Stimulated activated naive CD8-positive, alpha-beta T cell treated with anti-CD3 and anti-CD28 coated beads, Interleukin-15, Interleukin-2, amounts not matched to agents 100 ng/mL and 50 ng/mL, for 24 hours (primary cell): ENCODE measurements around the gene NDUFA12.
"Not testable (repeated sequence)": the region's sequence is repeated elsewhere in the genome, so short reads cannot be mapped to it uniquely, and the experiment has no call there.

Experiments used
- H3K27ac Mint-ChIP-seq: one replicate; pipeline ENCODE4 v1.8.0; 2021; ENCODE audit warnings: mild to moderate bottlenecking, mixed read lengths
- H3K27me3 Mint-ChIP-seq: one replicate; pipeline ENCODE4 v1.8.0; 2021; ENCODE audit warnings: mixed read lengths
- H3K36me3 Mint-ChIP-seq: one replicate; pipeline ENCODE4 v1.8.0; 2021; ENCODE audit warnings: low read depth, mixed read lengths
- H3K4me1 Mint-ChIP-seq: one replicate; pipeline ENCODE4 v1.8.0; 2021; ENCODE audit warnings: low read depth, mixed read lengths
- H3K4me3 Mint-ChIP-seq: one replicate; pipeline ENCODE4 v1.8.0; 2021; ENCODE audit warnings: mild to moderate bottlenecking, mixed read lengths
- H3K9me3 Mint-ChIP-seq: one replicate; pipeline ENCODE4 v1.8.0; 2021; ENCODE audit warnings: mixed read lengths

The NDUFA12 gene

DNA sequence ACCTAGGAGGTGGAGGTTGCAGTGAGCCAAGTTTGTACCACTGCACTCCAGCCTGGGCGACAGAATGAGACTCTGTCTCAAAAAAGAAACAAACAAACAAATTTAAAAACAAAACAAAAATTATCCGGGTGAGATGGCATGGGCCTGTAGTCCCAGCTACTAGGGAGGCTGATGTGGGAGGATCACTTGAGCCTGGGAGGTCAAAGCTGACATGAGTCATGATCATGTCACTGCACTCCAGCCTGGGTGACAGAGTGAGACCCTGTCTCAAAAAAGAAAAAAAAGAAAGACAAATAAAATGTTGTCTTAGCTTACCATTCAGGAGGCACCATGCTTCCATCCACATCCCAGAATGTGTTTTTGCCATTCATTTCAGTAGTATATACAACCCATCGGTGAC, 9.6 kb downstream of the NDUFA12 start:
- peaks cover 39% of the 10 kb centered on the region for H3K4me1 Mint-ChIP-seq
- not testable (repeated sequence) for H3K9me3 Mint-ChIP-seq, H3K27me3 Mint-ChIP-seq, H3K27ac Mint-ChIP-seq, H3K4me3 Mint-ChIP-seq
- peaks cover 48% of the 10 kb centered on the region for H3K36me3 Mint-ChIP-seq

- Mint-ChIP-seq H3K4me1 (peaks cover 54% of the 10 kb centered on the region), H3K27me3 (no peaks in the 10 kb centered on the region), H3K4me3 (no peak overlapping the region), H3K27ac (no peak overlapping the region), H3K36me3 (peaks cover 49% of the 10 kb centered on the region), H3K9me3 (peaks cover 4% of the 10 kb centered on the region)
Observed at GRCh38 chr12:94990222-94990621, 13.3 kb downstream of the NDUFA12 start.

GRCh38 chr12:94988471-94988870, 15.0 kb downstream of the NDUFA12 start:
- Mint-ChIP-seq H3K27ac (peak overlapping the region; percentile 60), H3K27me3 (no peaks in the 10 kb centered on the region), H3K4me3 (no peak overlapping the region), H3K9me3 (peaks cover 4% of the 10 kb centered on the region), H3K36me3 (peaks cover 50% of the 10 kb centered on the region), H3K4me1 (peaks cover 47% of the 10 kb centered on the region)

GRCh38 chr12:94987801-94988200, 15.7 kb downstream of the NDUFA12 start:
- H3K27ac Mint-ChIP-seq, result peak overlapping the region; percentile 74

DNA sequence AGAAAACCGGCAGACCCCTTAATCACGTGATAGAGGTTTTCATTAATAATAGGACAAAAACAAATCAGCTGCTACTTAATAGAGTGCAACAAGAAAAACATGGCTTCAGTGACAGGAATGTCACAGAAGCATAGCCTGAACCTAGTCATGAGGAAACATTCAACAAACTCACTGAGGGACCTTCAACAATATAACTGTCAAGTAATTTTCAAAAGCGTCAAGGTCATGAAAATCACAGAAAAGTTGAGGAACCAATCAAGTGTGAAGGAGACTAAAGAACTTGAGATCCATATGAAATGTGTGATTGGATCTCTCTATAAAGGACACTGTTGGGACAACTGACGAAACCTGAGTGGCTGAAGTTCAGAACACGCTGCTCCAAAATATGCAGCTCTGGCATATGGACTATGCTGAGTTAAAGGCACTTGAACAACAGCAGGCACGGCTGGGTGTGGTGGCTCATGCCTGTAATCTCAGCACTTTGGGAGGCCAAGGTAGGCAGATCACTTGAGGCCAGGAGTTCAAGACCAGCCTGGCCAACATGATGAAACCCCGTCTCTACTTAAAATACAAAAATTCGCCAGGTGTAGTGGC, 16.3 kb downstream of the NDUFA12 start:
- Mint-ChIP-seq H3K27me3 (no peaks in the 10 kb centered on the region), H3K9me3 (peaks cover 4% of the 10 kb centered on the region), H3K36me3 (peaks cover 47% of the 10 kb centered on the region), H3K4me1 (peaks cover 55% of the 10 kb centered on the region), H3K4me3 (no peak overlapping the region), H3K27ac (peak overlapping the region; percentile 71)

More at GRCh38 chr12:94987801-94988200, 15.7 kb downstream of the NDUFA12 start:
- H3K36me3 Mint-ChIP-seq, result peaks cover 52% of the 10 kb centered on the region
- no peaks in the 10 kb centered on the region for H3K27me3 Mint-ChIP-seq
- peaks cover 4% of the 10 kb centered on the region for H3K9me3 Mint-ChIP-seq
- H3K4me3 Mint-ChIP-seq, result peak overlapping the region; percentile 29
- peaks cover 51% of the 10 kb centered on the region for H3K4me1 Mint-ChIP-seq

- H3K9me3 Mint-ChIP-seq, H3K27ac Mint-ChIP-seq, H3K27me3 Mint-ChIP-seq, H3K4me3 Mint-ChIP-seq: not testable (repeated sequence)
- H3K4me1 Mint-ChIP-seq, result peaks cover 62% of the 10 kb centered on the region
- peaks cover 39% of the 10 kb centered on the region for H3K36me3 Mint-ChIP-seq
Observed at GRCh38 chr12:94985099-94985498, 18.4 kb downstream of the NDUFA12 start.

DNA sequence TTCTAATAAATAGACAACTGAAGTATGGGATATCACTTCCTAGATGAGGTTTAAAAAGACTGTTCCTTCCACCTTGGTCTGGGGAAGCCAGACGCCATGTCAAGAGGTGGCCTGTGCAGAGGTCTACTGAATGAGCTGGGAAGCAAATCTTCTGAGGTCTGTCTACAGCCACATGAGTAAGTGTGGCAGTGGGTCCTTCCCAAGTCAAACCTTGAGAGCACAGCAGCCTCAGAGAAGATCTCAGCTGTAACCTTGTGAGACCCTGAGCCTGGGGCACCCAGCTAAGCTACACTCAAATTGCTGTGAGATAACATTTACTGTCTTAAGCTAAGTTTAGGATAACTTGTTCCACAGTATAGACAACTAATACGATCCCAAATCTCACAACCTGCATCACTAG, 20.2 kb downstream of the NDUFA12 start:
- Mint-ChIP-seq H3K9me3 (no peaks in the 10 kb centered on the region), H3K4me3 (no peak overlapping the region), H3K36me3 (peaks cover 27% of the 10 kb centered on the region), H3K27ac (no peak overlapping the region), H3K27me3 (no peaks in the 10 kb centered on the region), H3K4me1 (peaks cover 46% of the 10 kb centered on the region)

DNA sequence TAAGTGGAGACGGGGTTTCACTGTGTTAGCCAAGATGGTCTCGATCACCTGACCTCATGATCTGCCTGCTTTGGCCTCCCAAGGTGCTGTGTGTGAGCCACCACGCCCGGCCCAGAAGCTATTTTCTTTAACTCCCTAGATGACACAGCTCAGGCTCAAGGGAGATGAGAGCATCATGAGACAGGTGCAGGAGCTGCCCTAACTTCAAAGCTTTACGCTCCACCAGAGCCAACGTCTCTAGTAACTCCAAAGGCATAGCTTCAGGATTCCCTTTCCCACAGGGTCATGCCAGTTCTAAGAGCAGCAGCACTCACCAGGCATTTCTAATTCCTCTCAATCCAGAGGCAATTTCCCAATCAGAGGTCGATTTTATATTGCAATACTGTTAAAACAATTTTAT, 21.0 kb downstream of the NDUFA12 start:
- no peak overlapping the region for H3K4me3 Mint-ChIP-seq
- no peaks in the 10 kb centered on the region for H3K9me3 Mint-ChIP-seq
- no peaks in the 10 kb centered on the region for H3K27me3 Mint-ChIP-seq
- peaks cover 44% of the 10 kb centered on the region for H3K4me1 Mint-ChIP-seq
- H3K27ac Mint-ChIP-seq, result no peak overlapping the region
- peaks cover 23% of the 10 kb centered on the region for H3K36me3 Mint-ChIP-seq

- Mint-ChIP-seq H3K27ac (no peak overlapping the region), H3K36me3 (peaks cover 20% of the 10 kb centered on the region), H3K4me1 (peaks cover 30% of the 10 kb centered on the region), H3K4me3 (no peak overlapping the region), H3K27me3 (no peaks in the 10 kb centered on the region), H3K9me3 (no peaks in the 10 kb centered on the region)
Observed at GRCh38 chr12:94980577-94980976, 22.9 kb downstream of the NDUFA12 start.

DNA sequence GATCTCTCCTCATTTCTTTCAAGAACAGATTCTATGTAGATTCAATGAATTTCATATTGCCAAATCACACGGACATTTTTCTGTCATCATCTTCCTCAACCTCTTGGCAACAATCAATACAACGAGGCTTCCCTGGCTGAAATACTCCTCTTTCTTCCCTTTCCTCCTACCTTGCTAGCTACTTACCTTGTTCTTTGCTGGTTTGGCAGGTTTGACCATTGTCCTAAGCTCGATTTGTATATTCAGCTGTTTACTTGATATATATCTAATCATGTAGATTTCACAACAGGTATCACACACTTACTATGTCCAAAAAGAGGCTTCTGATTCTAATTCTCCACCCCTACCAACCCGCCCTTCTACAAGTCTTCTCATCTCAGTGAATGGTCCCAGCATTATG, 23.6 kb downstream of the NDUFA12 start:
- Mint-ChIP-seq H3K27ac (no peak overlapping the region), H3K4me3 (no peak overlapping the region), H3K4me1 (peaks cover 30% of the 10 kb centered on the region), H3K27me3 (no peaks in the 10 kb centered on the region), H3K9me3 (no peaks in the 10 kb centered on the region), H3K36me3 (peaks cover 20% of the 10 kb centered on the region)

GRCh38 chr12:94977766-94978468, 25.6 kb downstream of the NDUFA12 start:
- Mint-ChIP-seq H3K4me1 (peaks cover 22% of the 10 kb centered on the region), H3K36me3 (peaks cover 23% of the 10 kb centered on the region), H3K9me3 (no peaks in the 10 kb centered on the region), H3K27ac (no peak overlapping the region), H3K27me3 (no peaks in the 10 kb centered on the region), H3K4me3 (no peak overlapping the region)

DNA sequence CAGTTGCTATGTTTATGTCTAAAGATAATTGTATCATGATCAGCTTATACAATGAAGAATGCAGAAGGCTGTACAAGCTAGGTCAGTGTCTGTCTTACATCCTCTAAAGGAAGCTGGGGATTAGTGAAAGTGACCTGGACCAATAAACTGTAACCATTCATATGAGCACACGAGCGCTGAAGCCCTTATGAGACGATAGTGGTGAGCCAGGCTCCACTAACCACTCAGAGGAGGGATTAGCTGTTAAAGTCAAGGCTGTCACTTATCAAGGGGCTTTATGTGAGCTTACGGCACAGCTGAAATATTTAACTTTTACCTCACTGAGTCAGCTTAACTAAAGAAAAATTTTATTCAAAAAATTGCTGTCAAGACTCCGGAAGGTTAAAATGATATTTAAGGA, 30.3 kb downstream of the NDUFA12 start:
- peaks cover 6% of the 10 kb centered on the region for H3K4me1 Mint-ChIP-seq
- H3K36me3 Mint-ChIP-seq, result peaks cover 51% of the 10 kb centered on the region
- H3K4me3 Mint-ChIP-seq, result no peak overlapping the region
- no peaks in the 10 kb centered on the region for H3K27me3 Mint-ChIP-seq
- no peaks in the 10 kb centered on the region for H3K9me3 Mint-ChIP-seq
- no peak overlapping the region for H3K27ac Mint-ChIP-seq

DNA sequence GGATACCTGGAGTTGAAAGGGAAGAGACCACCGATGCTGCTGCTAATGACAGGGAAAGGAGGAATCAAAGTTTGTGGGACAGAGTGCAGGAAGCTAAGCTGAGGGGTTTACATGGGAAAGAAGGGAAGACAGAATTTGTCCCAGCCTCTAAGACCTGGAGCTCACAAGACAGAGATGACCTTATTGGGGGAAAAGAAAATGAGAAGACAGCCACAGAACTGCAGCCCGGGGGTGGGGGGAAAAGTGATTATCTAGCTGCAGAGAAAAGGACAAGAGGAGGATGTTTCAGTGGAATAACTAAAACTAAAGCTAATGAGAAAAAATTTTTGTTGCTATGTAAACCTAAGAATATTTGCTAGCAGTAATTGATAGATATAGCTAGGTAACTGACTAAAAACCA, 30.7 kb downstream of the NDUFA12 start:
- Mint-ChIP-seq H3K9me3 (no peaks in the 10 kb centered on the region), H3K4me1 (peaks cover 2% of the 10 kb centered on the region), H3K27me3 (no peaks in the 10 kb centered on the region), H3K27ac (no peak overlapping the region), H3K36me3 (peaks cover 48% of the 10 kb centered on the region), H3K4me3 (no peak overlapping the region)

GRCh38 chr12:94971923-94972322, 31.6 kb downstream of the NDUFA12 start:
- Mint-ChIP-seq H3K4me1 (no peaks in the 10 kb centered on the region), H3K36me3 (peaks cover 48% of the 10 kb centered on the region), H3K27me3 (no peaks in the 10 kb centered on the region), H3K9me3 (no peaks in the 10 kb centered on the region), H3K27ac (no peak overlapping the region), H3K4me3 (no peak overlapping the region)

DNA sequence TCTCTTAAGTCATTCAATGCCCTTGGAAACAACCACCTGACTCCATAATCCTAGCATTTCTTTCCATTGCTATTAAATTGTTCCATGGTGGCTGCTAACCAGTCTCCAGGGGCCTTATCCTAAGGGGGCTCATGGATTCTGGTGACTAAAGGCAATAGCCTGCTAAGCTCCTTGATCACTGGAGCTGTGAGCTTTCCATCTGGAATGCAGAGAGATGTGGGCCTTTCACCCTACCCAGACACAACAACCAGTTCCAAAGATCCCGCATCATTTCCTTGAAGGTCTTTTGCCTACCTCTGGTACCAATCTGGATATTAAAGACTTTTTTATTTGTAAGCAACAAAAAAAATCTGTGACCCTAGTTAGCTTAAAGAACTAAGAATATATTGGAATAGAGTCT, 32.9 kb downstream of the NDUFA12 start:
- H3K4me3 Mint-ChIP-seq, result no peak overlapping the region
- H3K9me3 Mint-ChIP-seq, result no peaks in the 10 kb centered on the region
- no peak overlapping the region for H3K27ac Mint-ChIP-seq
- peaks cover 48% of the 10 kb centered on the region for H3K36me3 Mint-ChIP-seq
- H3K4me1 Mint-ChIP-seq, result no peaks in the 10 kb centered on the region
- H3K27me3 Mint-ChIP-seq, result no peaks in the 10 kb centered on the region

GRCh38 chr12:94969424-94969823, 34.1 kb downstream of the NDUFA12 start:
- no peak overlapping the region for H3K4me3 Mint-ChIP-seq
- no peak overlapping the region for H3K27ac Mint-ChIP-seq
- H3K4me1 Mint-ChIP-seq, result no peaks in the 10 kb centered on the region
- no peaks in the 10 kb centered on the region for H3K9me3 Mint-ChIP-seq
- peaks cover 45% of the 10 kb centered on the region for H3K36me3 Mint-ChIP-seq
- no peaks in the 10 kb centered on the region for H3K27me3 Mint-ChIP-seq
